HG03442 (cell line): ENCODE measurements around the gene ACE2.

Source experiments
- ATAC-seq: cut with Tn5 transposase; IDR thresholded peaks from one replicate; pipeline ENCODE4 v1.9.1; 2021; ENCODE audit warnings: mild to moderate bottlenecking, moderate library complexity; ENCODE audit not compliant: unreplicated experiment

Gene ACE2

GRCh38 chrX:15512401-15512965 is 88.3 kb downstream of the ACE2 start:
- no peak for ATAC-seq

- ATAC-seq, result no peak
These were observed 89.2 kb downstream of the ACE2 start for GRCh38 chrX:15511563-15511962.
